Lower lobe of right lung (tissue), 2 donors: ENCODE data around the gene SLC31A1. TPM values are rescaled to one million over a fixed set of nuclear protein-coding genes. Genes with fewer than 3 reads are reported as not detected.
"Not testable (repeated sequence)": the region's sequence is repeated elsewhere in the genome, so short reads cannot be mapped to it uniquely, and the experiment has no call there.

Source experiments
- ATAC-seq, 2 donors: fragments of 200-7000 bp; cut with Tn5 transposase; one replicate each; pipeline ENCODE4 v1.9.1; 2020 to 2022; ENCODE audit warnings: mild to moderate bottlenecking in 2 of 2, moderate library complexity in 2 of 2
- DNase-seq: peaks from one replicate; pipeline ENCODE4 v3.0.0-alpha.2; 2020
- H3K27ac ChIP-seq: fragments of 200-600 bp; one replicate; pipeline ENCODE4 v1.8.0; 2022
- H3K27me3 ChIP-seq: fragments of 200-600 bp; one replicate; pipeline ENCODE4 v1.8.0; 2022; ENCODE audit warnings: low read depth
- H3K36me3 ChIP-seq: fragments of 200-600 bp; one replicate; pipeline ENCODE4 v1.8.0; 2022; ENCODE audit warnings: mild to moderate bottlenecking
- H3K4me1 ChIP-seq: fragments of 200-600 bp; one replicate; pipeline ENCODE4 v1.8.0; 2022
- H3K4me3 ChIP-seq: fragments of 200-600 bp; one replicate; pipeline ENCODE4 v1.8.0; 2022; ENCODE audit warnings: mild to moderate bottlenecking
- H3K9me3 ChIP-seq: fragments of 200-600 bp; one replicate; pipeline ENCODE4 v1.8.0; 2022
- CTCF ChIP-seq: fragments of 200-600 bp; IDR thresholded peaks from one replicate; pipeline ENCODE4 v1.8.0; 2022; ENCODE audit warnings: antibody characterized with exemption, mild to moderate bottlenecking
- intact Hi-C: fragments of 100-400 bp; cut with DNase I; formaldehyde crosslinking; loops from one replicate; pipeline ENCODE4 v1.11.0; 2022
- total RNA-seq: library from RNA; stranded (reverse); fragmentation: NEBNext Ultra II Directional; extraction: Animal tissue kit (Norgen Biotek cat#: 25700); gene quantifications from one replicate; pipeline ENCODE4 v1.2.1, GENCODE V29; 2021
- donor health status: DM: no; HTN: yes; CAD: no; lungs with severe emphysema.

The SLC31A1 gene
- total RNA-seq, 1 donor from 2014 or later = 48.4 TPM

GRCh38 chr9:113290052-113290607 lies 68.8 kb downstream of the SLC31A1 start:
- Histone ChIP-seq H3K4me1 (no peaks in the 10 kb centered on the region), H3K4me3 (no peak overlapping the region), H3K27me3 (no peaks in the 10 kb centered on the region), H3K36me3 (peaks cover 87% of the 10 kb centered on the region), H3K9me3 (no peaks in the 10 kb centered on the region), H3K27ac (no peak overlapping the region)
- no peak for TF ChIP-seq CTCF
- ATAC-seq = no peak
- intact Hi-C loops = no loop called here
- no peak for DNase-seq

GRCh38 chr9:113293285-113293878 lies 72.0 kb downstream of the SLC31A1 start:
- H3K9me3 ChIP-seq = no peaks in the 10 kb centered on the region
- no peak for TF ChIP-seq CTCF
- DNase-seq = no peak
- H3K4me3 ChIP-seq = no peak overlapping the region
- no peaks in the 10 kb centered on the region for H3K4me1 ChIP-seq
- H3K27me3 ChIP-seq = no peaks in the 10 kb centered on the region
- intact Hi-C loops = no loop called here
- peaks cover 54% of the 10 kb centered on the region for H3K36me3 ChIP-seq
- no peak overlapping the region for H3K27ac ChIP-seq
- no peak for ATAC-seq

GRCh38 chr9:113296247-113296646 lies 74.9 kb downstream of the SLC31A1 start:
- DNase-seq, H3K9me3 ChIP-seq, H3K4me1 ChIP-seq, H3K4me3 ChIP-seq, ATAC-seq, H3K27ac ChIP-seq, H3K27me3 ChIP-seq, intact Hi-C loops: not testable (repeated sequence)
- H3K36me3 ChIP-seq = peaks cover 26% of the 10 kb centered on the region

GRCh38 chr9:113296796-113297558 lies 75.6 kb downstream of the SLC31A1 start:
- Histone ChIP-seq H3K9me3 (no peaks in the 10 kb centered on the region), H3K4me1 (no peaks in the 10 kb centered on the region), H3K36me3 (peaks cover 18% of the 10 kb centered on the region), H3K4me3 (no peak overlapping the region), H3K27me3 (no peaks in the 10 kb centered on the region), H3K27ac (no peak overlapping the region)
- DNase-seq (no peak), ATAC-seq (no peak)
- intact Hi-C loops = no loop called here
- TF ChIP-seq CTCF = no peak

- no peaks in the 10 kb centered on the region for H3K9me3 ChIP-seq
- no peak for TF ChIP-seq CTCF
- ATAC-seq (no peak), DNase-seq (no peak)
- H3K27me3 ChIP-seq = peaks cover 3% of the 10 kb centered on the region
- H3K4me3 ChIP-seq = no peak overlapping the region
- H3K27ac ChIP-seq = no peak overlapping the region
- no peaks in the 10 kb centered on the region for H3K4me1 ChIP-seq
- intact Hi-C loops = no loop called here
- H3K36me3 ChIP-seq = peaks cover 5% of the 10 kb centered on the region
These were observed 77.0 kb downstream of the SLC31A1 start for GRCh38 chr9:113298311-113298710.
